CD14-positive monocyte (primary cell): Measurements from ENCODE around the gene ADAMTS10. TPM values are rescaled to one million over a fixed set of nuclear protein-coding genes. Genes with fewer than 3 reads are reported as not detected.
A peak's percentile ranks its signal among the peaks of the same experiment; 100 is the strongest.

Experiments used
- DNase-seq, 3 donors: peaks; one replicate each; pipeline ENCODE4 v3.0.0-alpha.2; 2011 to 2022
- H2AFZ ChIP-seq: 2 replicates; pipeline ENCODE4 v1.6.0; 2012; ENCODE audit warnings: mild to moderate bottlenecking, low read depth, low read length, inconsistent platforms; ENCODE audit not compliant: insufficient read depth, poor library complexity, severe bottlenecking
- H3K27ac ChIP-seq, 2 donors: 1 replicate in 1 of 2; 2 replicates in 1 of 2; pipeline ENCODE4 v1.5.1; 2012 to 2013; ENCODE audit warnings: low read length in 2 of 2, control low read depth in 1 of 2, inconsistent platforms in 1 of 2, low read depth in 1 of 2, mild to moderate bottlenecking in 1 of 2
- H3K27me3 ChIP-seq, 2 donors: one replicate each; pipeline versions ENCODE4 v1.6.0 to v1.6.1; 2011 to 2013; ENCODE audit warnings: low read length in 2 of 2; ENCODE audit not compliant: control insufficient read depth in 2 of 2, insufficient read depth in 2 of 2
- H3K36me3 ChIP-seq, 2 donors: replicated peaks in 1 of 2; 1 replicate in 1 of 2; 2 replicates in 1 of 2; pipeline versions ENCODE4 v1.5.1 to v1.6.1; 2012 to 2013; ENCODE audit warnings: low read length in 2 of 2, control low read depth in 1 of 2, inconsistent platforms in 1 of 2, mild to moderate bottlenecking in 1 of 2; ENCODE audit not compliant: insufficient read depth in 2 of 2, control insufficient read depth in 1 of 2
- H3K4me1 ChIP-seq, 2 donors: 1 replicate in 1 of 2; 2 replicates in 1 of 2; pipeline versions ENCODE4 v1.5.1 to v1.6.1; 2012 to 2013; ENCODE audit warnings: low read length in 2 of 2, control low read depth in 1 of 2, inconsistent platforms in 1 of 2, mild to moderate bottlenecking in 1 of 2, moderate library complexity in 1 of 2; ENCODE audit not compliant: insufficient read depth in 2 of 2, control insufficient read depth in 1 of 2
- H3K4me2 ChIP-seq: replicated peaks from 2 replicates; pipeline ENCODE3; 2012; ENCODE audit warnings: low read length, moderate library complexity, mild to moderate bottlenecking; ENCODE audit not compliant: poor library complexity, severe bottlenecking; ENCODE audit errors: extremely low read depth
- H3K4me3 ChIP-seq, 3 experiments: fragments of 200-600 bp in 1 of 3; sonication (generic) in 1 of 3; replicated peaks in 1 of 3; 1 replicate in 2 of 3; 2 replicates in 1 of 3; pipeline ENCODE4 v1.5.1; 2011 to 2013; ENCODE audit warnings: low read length in 3 of 3, mild to moderate bottlenecking in 3 of 3, control low read depth in 2 of 3, low read depth in 2 of 3, inconsistent platforms in 1 of 3, moderate library complexity in 1 of 3
- H3K79me2 ChIP-seq: 2 replicates; pipeline ENCODE4 v1.6.0; 2012; ENCODE audit warnings: mild to moderate bottlenecking, control low read depth, inconsistent platforms, low read length, moderate library complexity; ENCODE audit not compliant: insufficient read depth
- H3K9ac ChIP-seq: 2 replicates; pipeline ENCODE4 v1.6.0; 2017; ENCODE audit warnings: low read length, mild to moderate bottlenecking; ENCODE audit not compliant: insufficient read depth, poor library complexity, severe bottlenecking
- H3K9me3 ChIP-seq, 2 donors: replicated peaks in 1 of 2; 1 replicate in 1 of 2; 2 replicates in 1 of 2; pipeline versions ENCODE4 v1.5.1 to v1.6.1; 2012 to 2013; ENCODE audit warnings: low read length in 2 of 2, control low read depth in 1 of 2; ENCODE audit not compliant: control insufficient read depth in 1 of 2, insufficient read depth in 1 of 2
- H4K20me1 ChIP-seq: 2 replicates; pipeline ENCODE4 v1.6.0; 2012; ENCODE audit warnings: mild to moderate bottlenecking, low read length, control low read depth, moderate library complexity; ENCODE audit not compliant: insufficient read depth
- H3K27ac Mint-ChIP-seq, 7 donors: one replicate each; pipeline ENCODE4 v1.8.0; 2020; ENCODE audit warnings: mild to moderate bottlenecking in 7 of 7, mixed read lengths in 7 of 7, moderate library complexity in 6 of 7, inconsistent platforms in 2 of 7
- H3K27me3 Mint-ChIP-seq, 3 donors: one replicate each; pipeline ENCODE4 v1.8.0; 2021 to 2022; ENCODE audit warnings: low read depth in 3 of 3, mild to moderate bottlenecking in 3 of 3, mixed read lengths in 3 of 3, moderate library complexity in 3 of 3, inconsistent platforms in 1 of 3
- H3K36me3 Mint-ChIP-seq, 2 donors: one replicate each; pipeline ENCODE4 v1.8.0; 2020; ENCODE audit warnings: mixed read lengths in 2 of 2, inconsistent platforms in 1 of 2, mild to moderate bottlenecking in 1 of 2
- H3K4me1 Mint-ChIP-seq: one replicate; pipeline ENCODE4 v1.8.0; 2020; ENCODE audit warnings: mild to moderate bottlenecking, mixed read lengths
- H3K4me3 Mint-ChIP-seq, 2 donors: one replicate each; pipeline ENCODE4 v1.8.0; 2020; ENCODE audit warnings: mild to moderate bottlenecking in 2 of 2, mixed read lengths in 2 of 2, moderate library complexity in 1 of 2
- H3K9me3 Mint-ChIP-seq, 7 donors: one replicate each; pipeline ENCODE4 v1.8.0; 2020 to 2022; ENCODE audit warnings: mixed read lengths in 7 of 7, mild to moderate bottlenecking in 6 of 7, moderate library complexity in 6 of 7, inconsistent platforms in 2 of 7
- WGBS: methylation state at CpG from one replicate; pipeline ENCODE4 v1.1.5; 2013; ENCODE audit warnings: missing lambda C conversion rate; ENCODE audit not compliant: insufficient coverage; 5-methylcytosine and 5-hydroxymethylcytosine counted together
- intact Hi-C, 2 donors: fragments of 100-400 bp; cut with micrococcal nuclease; formaldehyde crosslinking; loops; one replicate each; pipeline versions ENCODE4 v1.15.0 to v1.15.1; 2023
- polyA plus RNA-seq, 3 donors: library from polyadenylated mRNA; depleted of rRNA in 1 of 3; unstranded in 2 of 3; stranded (reverse) in 1 of 3; fragments of 300-500 nt in 2 of 3; fragments of >200 nt in 1 of 3; fragmentation: Illumina TruSeq in 2 of 3; gene quantifications; 1 replicate in 2 of 3; 2 replicates in 1 of 3; pipeline ENCODE4 v1.2.3, GENCODE V29; 2012 to 2021
- TF ChIP-seq, protein P1 (sequence below): fragments of 200-600 bp; IDR thresholded peaks from one replicate; pipeline ENCODE4 v1.8.0; 2022; ENCODE audit warnings: antibody characterized with exemption, mild to moderate bottlenecking

Gene ADAMTS10
- polyA plus RNA-seq, 3 donors = 2.3 TPM; not detected in 2

GRCh38 chr19:8643860-8644653, 33.5 kb upstream of the ADAMTS10 start:
- WGBS = 88% methylated on average over 1 of the region's 7 CpGs
- H3K9ac ChIP-seq = no peak overlapping the region
- H3K27me3 ChIP-seq = no peaks in the 10 kb centered on the region
- no peak overlapping the region for H3K4me3 Mint-ChIP-seq
- H4K20me1 ChIP-seq = no peaks in the 10 kb centered on the region
- peaks cover 4 to 15% (median 11%) of the 10 kb centered on the region in 7 donors for H3K9me3 Mint-ChIP-seq
- H3K36me3 Mint-ChIP-seq = peaks cover 0 to 7% of the 10 kb centered on the region in 2 donors
- H3K79me2 ChIP-seq = no peaks in the 10 kb centered on the region
- peaks cover 92% of the 10 kb centered on the region for H3K4me1 Mint-ChIP-seq
- no peak overlapping the region for H3K27ac Mint-ChIP-seq
- no peaks in the 10 kb centered on the region for H3K36me3 ChIP-seq
- no peak overlapping the region for H3K4me3 ChIP-seq
- peaks cover 5 to 6% of the 10 kb centered on the region in 2 donors for H3K9me3 ChIP-seq
- DNase-seq = no peak
- peaks cover 85 to 99% of the 10 kb centered on the region in 2 donors for H3K4me1 ChIP-seq
- H3K4me2 ChIP-seq = no peak overlapping the region
- intact Hi-C loops = loop anchor here in 1 of 2 donors (10.0 kb wide), 1 partner anchor 69 kb away; the partner anchor contains the start of gene MYO1F
- H3K27ac ChIP-seq = no peak overlapping the region
- TF ChIP-seq, protein P1, sequence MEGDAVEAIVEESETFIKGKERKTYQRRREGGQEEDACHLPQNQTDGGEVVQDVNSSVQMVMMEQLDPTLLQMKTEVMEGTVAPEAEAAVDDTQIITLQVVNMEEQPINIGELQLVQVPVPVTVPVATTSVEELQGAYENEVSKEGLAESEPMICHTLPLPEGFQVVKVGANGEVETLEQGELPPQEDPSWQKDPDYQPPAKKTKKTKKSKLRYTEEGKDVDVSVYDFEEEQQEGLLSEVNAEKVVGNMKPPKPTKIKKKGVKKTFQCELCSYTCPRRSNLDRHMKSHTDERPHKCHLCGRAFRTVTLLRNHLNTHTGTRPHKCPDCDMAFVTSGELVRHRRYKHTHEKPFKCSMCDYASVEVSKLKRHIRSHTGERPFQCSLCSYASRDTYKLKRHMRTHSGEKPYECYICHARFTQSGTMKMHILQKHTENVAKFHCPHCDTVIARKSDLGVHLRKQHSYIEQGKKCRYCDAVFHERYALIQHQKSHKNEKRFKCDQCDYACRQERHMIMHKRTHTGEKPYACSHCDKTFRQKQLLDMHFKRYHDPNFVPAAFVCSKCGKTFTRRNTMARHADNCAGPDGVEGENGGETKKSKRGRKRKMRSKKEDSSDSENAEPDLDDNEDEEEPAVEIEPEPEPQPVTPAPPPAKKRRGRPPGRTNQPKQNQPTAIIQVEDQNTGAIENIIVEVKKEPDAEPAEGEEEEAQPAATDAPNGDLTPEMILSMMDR = no peak
- no peak overlapping the region for H2AFZ ChIP-seq
- peaks cover 0 to 7% (median 4%) of the 10 kb centered on the region in 3 donors for H3K27me3 Mint-ChIP-seq

GRCh38 chr19:8642561-8642960, 32.0 kb upstream of the ADAMTS10 start:
- peaks cover 0 to 9% (median 2%) of the 10 kb centered on the region in 3 donors for H3K27me3 Mint-ChIP-seq
- TF ChIP-seq, protein P1 = no peak
- Histone ChIP-seq H3K79me2 (no peaks in the 10 kb centered on the region), H3K36me3 (no peaks in the 10 kb centered on the region), H4K20me1 (no peaks in the 10 kb centered on the region), H3K4me2 (no peak overlapping the region), H3K9me3 (peaks cover 5 to 6% of the 10 kb centered on the region in 2 donors), H3K9ac (no peak overlapping the region), H3K27ac (peak overlapping the region in 1 of 2 donors; percentile 92), H3K27me3 (no peaks in the 10 kb centered on the region), H3K4me1 (peaks cover 85 to 99% of the 10 kb centered on the region in 2 donors), H3K4me3 (no peak overlapping the region), H2AFZ (no peak overlapping the region)
- peaks cover 0 to 7% of the 10 kb centered on the region in 2 donors for H3K36me3 Mint-ChIP-seq
- peak overlapping the region in 6 of 7 donors; percentile 15 to 99 (median 78) for H3K27ac Mint-ChIP-seq
- no peak overlapping the region for H3K4me3 Mint-ChIP-seq
- peak in 2 of 3 donors; percentile 50 to 59 for DNase-seq
- peaks cover 91% of the 10 kb centered on the region for H3K4me1 Mint-ChIP-seq
- H3K9me3 Mint-ChIP-seq = peaks cover 4 to 15% (median 12%) of the 10 kb centered on the region in 7 donors
- no CpG with 5 or more reads among the region's 5 CpGs for WGBS
- intact Hi-C loops = loop anchor here in 1 of 2 donors (10.0 kb wide), 1 partner anchor 68 kb away; the partner anchor contains the start of gene MYO1F
